SU-DHL-6 (cell line): ENCODE data around the gene YPEL1.

Experiments used
- CTCF ChIP-seq: fragments of 200-600 bp; sonication (generic); IDR thresholded peaks from one replicate; pipeline ENCODE4 v1.5.1; 2017; ENCODE audit warnings: antibody characterized with exemption, mild to moderate bottlenecking, low read length, moderate library complexity; ENCODE audit not compliant: insufficient read depth, poor library complexity, severe bottlenecking
- EZH2phosphoT487 ChIP-seq: fragments of 200-600 bp; sonication (generic), shearing (Covaris generic); conservative IDR thresholded peaks from 2 replicates; pipeline ENCODE4 v1.6.1; 2018; ENCODE audit warnings: mild to moderate bottlenecking, antibody characterized with exemption, low read length, moderate library complexity, mixed read lengths

- TF ChIP-seq CTCF = no peak
- TF ChIP-seq EZH2phosphoT487 = no peak
Measured at GRCh38 chr22:21755851-21756284, 20.3 kb upstream of the YPEL1 start.
